Measurements from ENCODE around the gene SNRPE. TPM values are rescaled to one million over a fixed set of nuclear protein-coding genes. Genes with fewer than 3 reads are reported as not detected.

SNRPE gene
- total RNA-seq, 4 donors from 2014 or later: 19.8 to 66.6 (median 24.6) TPM

- Histone ChIP-seq H3K36me3 (peaks cover 0 to 80% (median 0%) of the 10 kb centered on the region in 3 donors), H3K27me3 (no peaks in the 10 kb centered on the region), H3K4me3 (no peak overlapping the region), H3K9me3 (no peaks in the 10 kb centered on the region), H3K4me1 (peaks cover 0 to under 1% (median 0%) of the 10 kb centered on the region in 4 donors), H3K27ac (no peak overlapping the region)
- no peak for DNase-seq
- TF ChIP-seq POLR2A (IDR thresholded peaks at IDR 0.05): no peak
- TF ChIP-seq, protein P1, sequence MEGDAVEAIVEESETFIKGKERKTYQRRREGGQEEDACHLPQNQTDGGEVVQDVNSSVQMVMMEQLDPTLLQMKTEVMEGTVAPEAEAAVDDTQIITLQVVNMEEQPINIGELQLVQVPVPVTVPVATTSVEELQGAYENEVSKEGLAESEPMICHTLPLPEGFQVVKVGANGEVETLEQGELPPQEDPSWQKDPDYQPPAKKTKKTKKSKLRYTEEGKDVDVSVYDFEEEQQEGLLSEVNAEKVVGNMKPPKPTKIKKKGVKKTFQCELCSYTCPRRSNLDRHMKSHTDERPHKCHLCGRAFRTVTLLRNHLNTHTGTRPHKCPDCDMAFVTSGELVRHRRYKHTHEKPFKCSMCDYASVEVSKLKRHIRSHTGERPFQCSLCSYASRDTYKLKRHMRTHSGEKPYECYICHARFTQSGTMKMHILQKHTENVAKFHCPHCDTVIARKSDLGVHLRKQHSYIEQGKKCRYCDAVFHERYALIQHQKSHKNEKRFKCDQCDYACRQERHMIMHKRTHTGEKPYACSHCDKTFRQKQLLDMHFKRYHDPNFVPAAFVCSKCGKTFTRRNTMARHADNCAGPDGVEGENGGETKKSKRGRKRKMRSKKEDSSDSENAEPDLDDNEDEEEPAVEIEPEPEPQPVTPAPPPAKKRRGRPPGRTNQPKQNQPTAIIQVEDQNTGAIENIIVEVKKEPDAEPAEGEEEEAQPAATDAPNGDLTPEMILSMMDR (IDR thresholded peaks at IDR 0.05): no peak
Observed at GRCh38 chr1:203867802-203868201, 6.4 kb downstream of the SNRPE start.

GRCh38 chr1:203870245-203870644 lies 8.8 kb downstream of the SNRPE start:
- H3K4me3 ChIP-seq: no peak overlapping the region
- H3K9me3 ChIP-seq: no peaks in the 10 kb centered on the region
- TF ChIP-seq POLR2A (IDR thresholded peaks at IDR 0.05): no peak
- TF ChIP-seq, protein P1 (IDR thresholded peaks at IDR 0.05): no peak
- H3K27me3 ChIP-seq: no peaks in the 10 kb centered on the region
- H3K36me3 ChIP-seq: peaks cover 0 to 66% (median 0%) of the 10 kb centered on the region in 3 donors
- H3K4me1 ChIP-seq: no peaks in the 10 kb centered on the region
- no peak overlapping the region for H3K27ac ChIP-seq
- no peak for DNase-seq

- no peak overlapping the region for H3K4me3 ChIP-seq
- no peak for DNase-seq
- H3K27me3 ChIP-seq: no peaks in the 10 kb centered on the region
- TF ChIP-seq, protein P1 (IDR thresholded peaks at IDR 0.05): peak in 5 of 6 experiments; percentile 51 to 97 (median 87)
- no peak for TF ChIP-seq POLR2A (IDR thresholded peaks at IDR 0.05)
- H3K36me3 ChIP-seq: peaks cover 0 to 55% (median 0%) of the 10 kb centered on the region in 3 donors
- H3K27ac ChIP-seq: no peak overlapping the region
- no peaks in the 10 kb centered on the region for H3K4me1 ChIP-seq
- H3K9me3 ChIP-seq: no peaks in the 10 kb centered on the region
Observed at GRCh38 chr1:203871114-203871880, 9.9 kb downstream of the SNRPE start.

DNA sequence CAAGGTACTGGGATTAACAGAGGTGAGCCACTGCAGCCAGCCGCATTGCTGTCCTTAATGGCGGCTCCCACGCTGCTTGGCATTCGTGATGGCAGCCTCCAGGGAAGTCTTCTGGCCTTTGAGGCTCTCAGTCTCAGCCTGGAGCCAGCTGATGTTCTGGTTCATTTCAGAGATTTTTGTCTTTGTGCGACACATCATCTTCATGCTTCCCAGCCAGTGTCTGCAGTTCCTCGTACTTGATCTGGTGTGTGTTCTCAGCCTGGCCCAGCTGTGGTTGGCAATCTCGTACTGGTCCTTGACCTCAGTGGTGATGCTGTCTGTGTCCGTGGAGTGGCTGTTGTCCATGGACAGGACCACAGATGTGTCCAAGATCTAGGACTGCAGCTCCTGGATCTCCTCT lies 11.7 kb downstream of the SNRPE start:
- Histone ChIP-seq H3K36me3 (peaks cover 0 to 42% (median 0%) of the 10 kb centered on the region in 3 donors), H3K27me3 (no peaks in the 10 kb centered on the region), H3K4me1 (no peaks in the 10 kb centered on the region), H3K4me3 (no peak overlapping the region), H3K9me3 (no peaks in the 10 kb centered on the region), H3K27ac (no peak overlapping the region)
- TF ChIP-seq, protein P1 (IDR thresholded peaks at IDR 0.05): no peak
- TF ChIP-seq POLR2A (IDR thresholded peaks at IDR 0.05): no peak
- DNase-seq: no peak

DNA sequence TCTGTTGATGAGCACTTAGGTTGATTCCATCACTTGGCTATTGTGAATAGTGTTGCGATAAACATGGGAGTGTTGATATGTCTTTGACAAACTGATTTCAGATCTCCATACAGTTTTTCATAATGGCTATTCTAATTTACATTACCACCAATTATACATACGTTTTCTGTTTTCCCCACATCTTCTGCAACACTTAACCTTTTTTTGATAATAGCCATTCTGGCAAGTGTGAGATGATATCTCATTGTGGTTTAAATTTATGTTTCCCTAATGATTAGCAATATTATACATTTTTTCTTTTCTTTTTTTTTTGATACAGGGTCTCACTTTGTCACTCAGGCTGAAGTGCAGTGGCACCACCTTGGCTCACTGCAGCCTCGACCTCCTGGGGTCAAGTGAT lies 17.0 kb downstream of the SNRPE start:
- no peaks in the 10 kb centered on the region for H3K27me3 ChIP-seq
- TF ChIP-seq, protein P1 (IDR thresholded peaks at IDR 0.05): no peak
- TF ChIP-seq POLR2A (IDR thresholded peaks at IDR 0.05): no peak
- DNase-seq: no peak
- no peaks in the 10 kb centered on the region for H3K4me1 ChIP-seq
- no peak overlapping the region for H3K4me3 ChIP-seq
- no peaks in the 10 kb centered on the region for H3K9me3 ChIP-seq
- no peak overlapping the region for H3K27ac ChIP-seq
- H3K36me3 ChIP-seq: no peaks in the 10 kb centered on the region
